Measurements from ENCODE around the gene ARHGAP40.
"Not testable (repeated sequence)": the region's sequence is repeated elsewhere in the genome, so short reads cannot be mapped to it uniquely, and the experiment has no call there.

The ARHGAP40 gene

GRCh38 chr20:38588303-38588702 lies 13.3 kb upstream of the ARHGAP40 start:
- no peak for DNase-seq (ENCODE audit: low read depth)

- no peak for DNase-seq (ENCODE audit: low read depth)
These were observed 12.3 kb upstream of the ARHGAP40 start for GRCh38 chr20:38589351-38589750.

GRCh38 chr20:38589967-38590675 lies 11.5 kb upstream of the ARHGAP40 start:
- DNase-seq (ENCODE audit: low read depth), result no peak

- no peak for DNase-seq (ENCODE audit: low read depth)
These were observed 10.7 kb upstream of the ARHGAP40 start for GRCh38 chr20:38590676-38591473.

GRCh38 chr20:38591474-38592410 lies 9.9 kb upstream of the ARHGAP40 start:
- DNase-seq (ENCODE audit: low read depth), result no peak

GRCh38 chr20:38592411-38592790 lies 9.2 kb upstream of the ARHGAP40 start:
- DNase-seq (ENCODE audit: low read depth), result not testable (repeated sequence)

GRCh38 chr20:38594281-38594680 lies 7.3 kb upstream of the ARHGAP40 start:
- not testable (repeated sequence) for DNase-seq (ENCODE audit: low read depth)

GRCh38 chr20:38595886-38596285 lies 5.7 kb upstream of the ARHGAP40 start:
- not testable (repeated sequence) for DNase-seq (ENCODE audit: low read depth)

- DNase-seq (ENCODE audit: low read depth), result no peak
These were observed 2.2 kb upstream of the ARHGAP40 start for GRCh38 chr20:38599410-38599882.

- no peak for DNase-seq (ENCODE audit: low read depth)
These were observed 1.6 kb upstream of the ARHGAP40 start for GRCh38 chr20:38600057-38600456.

GRCh38 chr20:38602185-38602581 lies 574 bp downstream of the ARHGAP40 start:
- DNase-seq (ENCODE audit: low read depth), result no peak

GRCh38 chr20:38603286-38603685 lies 1.7 kb downstream of the ARHGAP40 start:
- DNase-seq (ENCODE audit: low read depth), result no peak

GRCh38 chr20:38604873-38605303 lies 3.3 kb downstream of the ARHGAP40 start:
- DNase-seq (ENCODE audit: low read depth), result no peak

GRCh38 chr20:38607351-38607750 lies 5.7 kb downstream of the ARHGAP40 start:
- DNase-seq (ENCODE audit: low read depth), result no peak

- no peak for DNase-seq (ENCODE audit: low read depth)
These were observed 6.6 kb downstream of the ARHGAP40 start for GRCh38 chr20:38608188-38608587.

GRCh38 chr20:38609815-38610214 lies 8.2 kb downstream of the ARHGAP40 start:
- no peak for DNase-seq (ENCODE audit: low read depth)

- no peak for DNase-seq (ENCODE audit: low read depth)
These were observed 8.9 kb downstream of the ARHGAP40 start for GRCh38 chr20:38610521-38610920.

GRCh38 chr20:38612751-38613515 lies 11.3 kb downstream of the ARHGAP40 start:
- DNase-seq (ENCODE audit: low read depth), result no peak

GRCh38 chr20:38615283-38615682 lies 13.7 kb downstream of the ARHGAP40 start:
- DNase-seq (ENCODE audit: low read depth), result no peak

GRCh38 chr20:38616457-38616856 lies 14.8 kb downstream of the ARHGAP40 start:
- no peak for DNase-seq (ENCODE audit: low read depth)
